ENCODE data around the gene SPDYE2.
"Not testable (repeated sequence)": the region's sequence is repeated elsewhere in the genome, so short reads cannot be mapped to it uniquely, and the experiment has no call there.

SPDYE2 gene, protein sequence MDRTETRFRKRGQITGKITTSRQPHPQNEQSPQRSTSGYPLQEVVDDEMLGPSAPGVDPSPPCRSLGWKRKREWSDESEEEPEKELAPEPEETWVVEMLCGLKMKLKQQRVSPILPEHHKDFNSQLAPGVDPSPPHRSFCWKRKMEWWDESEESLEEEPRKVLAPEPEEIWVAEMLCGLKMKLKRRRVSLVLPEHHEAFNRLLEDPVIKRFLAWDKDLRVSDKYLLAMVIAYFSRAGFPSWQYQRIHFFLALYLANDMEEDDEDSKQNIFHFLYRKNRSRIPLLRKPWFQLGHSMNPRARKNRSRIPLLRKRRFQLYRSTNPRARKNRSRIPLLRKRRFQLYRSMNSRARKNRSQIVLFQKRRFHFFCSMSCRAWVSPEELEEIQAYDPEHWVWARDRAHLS

DNA sequence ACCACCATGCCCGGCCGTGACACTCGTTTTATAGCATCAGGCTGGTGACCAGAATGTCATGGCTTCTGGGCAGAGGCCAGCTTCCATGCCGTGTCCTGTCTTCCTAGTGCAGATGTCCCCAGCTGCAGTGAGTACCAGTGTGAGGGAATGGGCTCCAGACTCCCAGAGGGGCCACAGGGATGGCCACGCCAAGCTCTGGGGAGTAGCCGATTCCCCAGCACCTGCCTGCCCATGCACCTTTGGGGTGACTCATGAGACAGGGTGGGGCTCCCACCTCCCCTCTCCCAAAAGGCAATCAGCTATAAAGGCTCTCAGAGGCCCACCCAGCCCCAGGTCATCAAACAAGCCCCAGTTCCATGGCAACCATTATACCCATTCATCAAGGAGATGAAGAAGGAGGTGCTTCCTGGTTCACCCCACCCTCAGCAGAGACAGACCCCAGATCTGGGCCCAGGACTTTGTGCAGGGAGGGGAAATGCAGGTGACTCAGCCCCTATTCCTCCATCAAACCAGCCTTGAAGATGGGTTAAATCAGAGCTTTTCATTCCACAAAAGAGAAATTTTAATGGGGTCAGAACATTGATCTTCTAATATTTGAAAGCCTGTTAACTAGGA, at the start of gene SPDYE2:
TSS of gene SPDYE2 (plus strand) at position 419 of the 615 bp plus-strand sequence. CDS start 2,030 bp downstream, outside the sequence.
- DNase-seq: not testable (repeated sequence)

- DNase-seq: not testable (repeated sequence)
These were observed 47.9 kb upstream of the SPDYE2 start for GRCh38 chr7:102503141-102503540.

- not testable (repeated sequence) for DNase-seq
These were observed 45.5 kb upstream of the SPDYE2 start for GRCh38 chr7:102505298-102506185.

- DNase-seq: not testable (repeated sequence)
These were observed 43.5 kb upstream of the SPDYE2 start for GRCh38 chr7:102507410-102508088.

GRCh38 chr7:102510575-102510974, 40.5 kb upstream of the SPDYE2 start:
- not testable (repeated sequence) for DNase-seq

DNA sequence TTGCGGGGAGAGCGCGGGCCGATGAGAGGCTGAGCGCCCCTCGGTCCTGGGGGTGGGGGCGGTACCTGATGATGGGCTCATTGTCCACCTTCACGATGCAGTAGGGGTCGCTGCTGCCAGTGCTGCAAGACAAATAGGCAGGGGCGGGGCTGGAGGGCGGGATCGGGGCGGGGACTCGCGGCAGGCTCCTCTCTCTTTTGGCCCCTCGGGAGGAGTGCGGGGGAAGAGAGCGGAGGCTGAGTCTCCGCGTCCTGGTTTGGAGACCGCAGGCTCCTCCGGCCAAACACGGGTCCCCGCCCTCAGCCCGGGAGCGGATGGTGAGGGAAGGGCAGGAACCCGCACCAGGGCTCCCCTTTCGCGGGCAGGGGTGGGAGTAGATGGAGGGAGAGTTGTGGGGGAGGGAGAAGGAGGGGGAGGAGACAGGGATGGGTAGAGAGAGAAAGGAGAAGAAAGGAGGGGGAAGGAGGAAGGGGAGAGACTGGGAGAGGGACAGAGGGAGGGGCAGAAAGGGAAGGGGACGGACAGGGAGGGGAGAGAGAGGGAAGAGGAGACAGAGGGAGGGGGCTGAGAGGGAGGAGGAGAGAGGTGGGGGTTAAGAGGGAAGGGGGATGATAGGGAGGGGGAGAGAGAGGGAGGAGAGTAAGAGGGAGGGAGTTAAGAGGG, 39.0 kb upstream of the SPDYE2 start:
- DNase-seq: not testable (repeated sequence)

GRCh38 chr7:102512642-102513221, 38.3 kb upstream of the SPDYE2 start:
- not testable (repeated sequence) for DNase-seq

GRCh38 chr7:102514881-102515721, 35.9 kb upstream of the SPDYE2 start:
- not testable (repeated sequence) for DNase-seq

DNA sequence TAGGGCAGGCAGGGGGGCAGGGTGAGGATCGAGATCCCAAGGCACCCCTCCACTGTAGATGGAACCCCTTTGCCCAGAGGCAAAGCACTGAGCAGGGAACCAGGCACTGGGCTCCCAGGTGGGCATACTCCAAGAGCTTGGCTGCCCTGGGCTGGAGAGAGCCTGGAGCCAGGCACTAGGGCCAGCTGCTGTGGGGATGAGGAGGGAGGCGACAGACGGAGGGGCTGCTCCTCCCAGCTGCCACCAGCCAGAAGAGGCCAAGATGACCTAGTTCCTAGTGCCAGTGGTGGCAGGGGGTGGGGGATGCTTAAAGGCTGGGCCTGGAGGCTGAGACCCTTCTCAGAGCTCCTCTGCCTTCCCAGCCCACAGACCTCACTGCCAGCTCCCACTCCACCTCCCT, 35.1 kb upstream of the SPDYE2 start:
- DNase-seq: not testable (repeated sequence)

- not testable (repeated sequence) for DNase-seq
These were observed 34.1 kb upstream of the SPDYE2 start for GRCh38 chr7:102516951-102517350.

- not testable (repeated sequence) for DNase-seq
These were observed 33.4 kb upstream of the SPDYE2 start, which contains the start of gene RASA4B for GRCh38 chr7:102517550-102518147. Gene RASA4B (minus strand): TSS chr7:102517777. CDS start chr7:102517710, 67 bp downstream.

- not testable (repeated sequence) for DNase-seq
These were observed 30.2 kb upstream of the SPDYE2 start for GRCh38 chr7:102520797-102521196.

GRCh38 chr7:102524803-102525202, 26.2 kb upstream of the SPDYE2 start:
- DNase-seq: not testable (repeated sequence)

DNA sequence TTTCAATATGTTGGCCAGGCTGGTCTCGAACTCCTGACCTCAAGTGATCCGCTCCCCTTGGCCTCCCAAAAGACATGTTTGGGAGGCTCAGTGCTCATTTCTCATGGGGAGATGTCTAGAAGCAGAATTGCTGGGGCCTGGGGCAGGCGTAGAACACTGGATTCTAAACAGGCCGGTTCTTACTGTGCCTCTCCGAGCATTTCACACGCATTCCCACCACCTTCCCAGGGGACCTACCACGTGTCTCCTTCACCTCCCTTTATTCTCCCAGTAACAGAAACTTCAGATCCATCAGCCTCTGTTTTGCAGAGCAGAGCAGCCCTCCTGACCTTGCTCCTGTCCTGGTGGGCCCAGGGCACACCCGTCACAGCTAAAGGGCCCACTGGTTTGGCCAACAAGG, 23.8 kb upstream of the SPDYE2 start:
- DNase-seq: not testable (repeated sequence)

- DNase-seq: not testable (repeated sequence)
These were observed 22.9 kb upstream of the SPDYE2 start for GRCh38 chr7:102527822-102528793.

GRCh38 chr7:102531583-102531982, 19.4 kb upstream of the SPDYE2 start:
- DNase-seq: not testable (repeated sequence)

DNA sequence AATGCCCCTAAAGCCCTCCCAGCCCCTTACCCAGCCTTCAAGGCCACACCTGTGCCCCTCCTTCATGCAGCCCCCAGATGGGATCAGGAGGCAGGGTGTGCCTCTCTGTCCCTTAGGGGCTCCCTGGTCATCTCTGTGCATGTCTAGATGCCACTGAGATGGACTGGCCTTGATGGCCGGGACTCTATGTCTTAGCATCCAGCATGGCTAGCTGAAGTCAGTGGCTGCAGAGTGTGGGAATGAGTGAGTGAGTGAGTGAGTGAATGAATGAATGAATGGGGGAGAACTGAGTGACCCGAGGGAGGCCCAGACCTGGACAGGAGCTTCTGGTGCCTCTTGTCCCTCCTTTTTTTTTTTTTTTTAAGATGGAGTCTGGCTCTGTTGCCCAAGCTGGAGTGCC, 18.9 kb upstream of the SPDYE2 start:
- DNase-seq: not testable (repeated sequence)

DNA sequence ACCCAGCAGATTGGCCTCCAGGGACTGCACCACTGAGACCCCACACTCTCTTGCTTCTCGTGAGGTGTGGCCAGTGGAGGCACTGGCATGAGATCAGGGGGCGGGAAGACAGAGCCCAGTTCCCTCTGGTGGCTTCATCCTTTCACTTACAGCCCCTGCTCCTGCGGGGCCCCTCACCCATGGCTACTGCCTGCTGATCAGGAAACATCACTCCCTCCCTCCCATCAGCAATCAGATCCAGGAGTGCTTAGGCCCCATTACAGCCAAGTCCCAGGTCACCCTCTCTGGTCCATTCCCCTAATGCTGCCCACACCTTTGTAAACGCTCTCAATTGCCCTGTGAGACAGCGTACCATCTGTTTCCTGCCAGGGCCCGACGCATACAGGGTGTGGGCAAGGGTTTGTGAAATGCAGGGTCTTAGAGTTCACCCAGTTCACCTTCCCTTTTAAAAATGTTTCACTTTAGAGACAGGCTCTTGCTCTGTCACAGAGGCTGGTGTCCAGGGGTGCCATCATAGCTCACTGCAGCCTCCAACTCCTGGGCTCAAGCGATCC, 15.9 kb upstream of the SPDYE2 start:
- DNase-seq: not testable (repeated sequence)

Data from bone marrow (tissue), 2 donors.